Measurements from ENCODE around the gene CHERP. TPM values are rescaled to one million over a fixed set of nuclear protein-coding genes. Genes with fewer than 3 reads are reported as not detected.

The CHERP gene
- total RNA-seq, 2 donors from 2014 or later: 8.6 to 34.9 TPM

DNA sequence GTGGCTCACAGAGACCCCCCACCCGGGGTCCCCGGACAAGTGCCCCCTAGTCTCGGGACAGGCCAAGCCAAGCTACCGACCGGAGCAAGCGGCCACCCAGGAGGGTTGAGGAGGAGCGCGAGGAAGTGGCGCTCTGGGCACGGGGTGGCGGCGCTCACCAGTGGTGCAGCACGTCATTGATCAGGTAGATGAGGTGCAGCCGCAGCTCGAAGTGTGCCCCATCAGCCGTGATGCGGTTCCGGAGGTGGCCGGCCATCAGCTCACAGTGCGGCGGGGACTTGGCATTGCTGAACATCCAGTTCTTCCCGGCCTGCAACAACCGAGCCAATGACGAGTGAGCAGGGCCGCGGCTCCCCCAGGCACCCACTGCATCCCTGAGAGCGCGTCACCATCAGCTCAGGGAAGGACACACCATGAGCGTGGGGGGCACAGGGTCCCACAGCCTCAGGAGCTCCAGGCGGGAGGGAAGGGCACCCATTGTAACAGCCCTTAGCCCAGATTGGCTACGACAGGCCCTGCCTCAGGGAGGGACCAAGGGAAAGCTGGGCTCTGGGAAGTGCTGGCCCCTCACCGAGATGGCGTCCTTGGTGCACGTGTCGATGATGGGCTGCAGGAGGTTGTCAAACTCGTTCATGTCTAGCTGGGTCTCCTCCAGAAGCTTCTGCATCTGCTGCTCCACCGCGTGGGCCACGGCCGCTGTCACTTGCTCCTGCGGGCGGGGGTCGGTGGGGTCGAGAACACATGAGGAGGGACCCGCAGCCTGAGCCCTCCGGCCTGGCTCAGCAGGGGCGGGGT lies 9.6 kb downstream of the CHERP start:
- no peaks in the 10 kb centered on the region for H3K9me3 ChIP-seq
- no peak for TF ChIP-seq POLR2A (IDR thresholded peaks at IDR 0.05)
- TF ChIP-seq, protein P1, sequence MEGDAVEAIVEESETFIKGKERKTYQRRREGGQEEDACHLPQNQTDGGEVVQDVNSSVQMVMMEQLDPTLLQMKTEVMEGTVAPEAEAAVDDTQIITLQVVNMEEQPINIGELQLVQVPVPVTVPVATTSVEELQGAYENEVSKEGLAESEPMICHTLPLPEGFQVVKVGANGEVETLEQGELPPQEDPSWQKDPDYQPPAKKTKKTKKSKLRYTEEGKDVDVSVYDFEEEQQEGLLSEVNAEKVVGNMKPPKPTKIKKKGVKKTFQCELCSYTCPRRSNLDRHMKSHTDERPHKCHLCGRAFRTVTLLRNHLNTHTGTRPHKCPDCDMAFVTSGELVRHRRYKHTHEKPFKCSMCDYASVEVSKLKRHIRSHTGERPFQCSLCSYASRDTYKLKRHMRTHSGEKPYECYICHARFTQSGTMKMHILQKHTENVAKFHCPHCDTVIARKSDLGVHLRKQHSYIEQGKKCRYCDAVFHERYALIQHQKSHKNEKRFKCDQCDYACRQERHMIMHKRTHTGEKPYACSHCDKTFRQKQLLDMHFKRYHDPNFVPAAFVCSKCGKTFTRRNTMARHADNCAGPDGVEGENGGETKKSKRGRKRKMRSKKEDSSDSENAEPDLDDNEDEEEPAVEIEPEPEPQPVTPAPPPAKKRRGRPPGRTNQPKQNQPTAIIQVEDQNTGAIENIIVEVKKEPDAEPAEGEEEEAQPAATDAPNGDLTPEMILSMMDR (IDR thresholded peaks at IDR 0.05): no peak
- no peaks in the 10 kb centered on the region for H3K27me3 ChIP-seq
- WGBS, 2 donors: 91 to 97% methylated on average over 16 to 41 of the region's 47 CpGs
- DNase-seq: no peak
- no peak overlapping the region for H3K27ac ChIP-seq
- ATAC-seq: no peak
- H3K36me3 ChIP-seq (replicated peaks in 1 of 2; ENCODE audit: insufficient read depth in 1 of 2, low read depth in 2 of 2): peaks cover 25 to 56% of the 10 kb centered on the region in 2 donors
- intact Hi-C loops (cut with DNase I): loop anchor here (5.0 kb wide), 1 partner anchor 320 kb away; no protein-coding TSS in a partner anchor
- H3K4me1 ChIP-seq: no peaks in the 10 kb centered on the region
- no peak overlapping the region for H3K4me3 ChIP-seq

DNA sequence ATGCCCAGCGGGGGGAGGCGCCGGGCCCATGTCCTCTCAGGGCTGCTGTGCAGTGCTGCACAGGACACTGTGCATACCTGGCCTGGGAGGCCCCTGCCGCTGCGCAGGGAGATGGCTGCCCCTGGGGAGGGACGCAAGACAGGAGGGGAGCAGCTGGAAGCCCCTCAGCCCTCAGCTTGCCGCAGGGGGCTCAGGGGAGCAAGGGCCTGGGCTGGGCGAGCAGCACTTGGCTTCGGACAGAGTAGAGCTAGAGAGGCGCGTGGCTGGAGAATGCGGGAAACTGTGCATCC lies 10.9 kb downstream of the CHERP start:
- TF ChIP-seq POLR2A (IDR thresholded peaks at IDR 0.05): no peak
- TF ChIP-seq, protein P1 (IDR thresholded peaks at IDR 0.05): no peak
- Histone ChIP-seq H3K36me3 (replicated peaks in 1 of 2; ENCODE audit: insufficient read depth in 1 of 2, low read depth in 2 of 2) (peaks cover 25 to 64% of the 10 kb centered on the region in 2 donors), H3K4me3 (no peak overlapping the region), H3K27me3 (no peaks in the 10 kb centered on the region), H3K27ac (no peak overlapping the region), H3K9me3 (no peaks in the 10 kb centered on the region), H3K4me1 (no peaks in the 10 kb centered on the region)
- intact Hi-C loops (cut with DNase I): loop anchor here (5.0 kb wide), 1 partner anchor 321 kb away; no protein-coding TSS in a partner anchor
- ATAC-seq (no peak), DNase-seq (no peak)
- 91 to 94% methylated on average over 7 to 11 of the region's 12 CpGs for WGBS, 2 donors

DNA sequence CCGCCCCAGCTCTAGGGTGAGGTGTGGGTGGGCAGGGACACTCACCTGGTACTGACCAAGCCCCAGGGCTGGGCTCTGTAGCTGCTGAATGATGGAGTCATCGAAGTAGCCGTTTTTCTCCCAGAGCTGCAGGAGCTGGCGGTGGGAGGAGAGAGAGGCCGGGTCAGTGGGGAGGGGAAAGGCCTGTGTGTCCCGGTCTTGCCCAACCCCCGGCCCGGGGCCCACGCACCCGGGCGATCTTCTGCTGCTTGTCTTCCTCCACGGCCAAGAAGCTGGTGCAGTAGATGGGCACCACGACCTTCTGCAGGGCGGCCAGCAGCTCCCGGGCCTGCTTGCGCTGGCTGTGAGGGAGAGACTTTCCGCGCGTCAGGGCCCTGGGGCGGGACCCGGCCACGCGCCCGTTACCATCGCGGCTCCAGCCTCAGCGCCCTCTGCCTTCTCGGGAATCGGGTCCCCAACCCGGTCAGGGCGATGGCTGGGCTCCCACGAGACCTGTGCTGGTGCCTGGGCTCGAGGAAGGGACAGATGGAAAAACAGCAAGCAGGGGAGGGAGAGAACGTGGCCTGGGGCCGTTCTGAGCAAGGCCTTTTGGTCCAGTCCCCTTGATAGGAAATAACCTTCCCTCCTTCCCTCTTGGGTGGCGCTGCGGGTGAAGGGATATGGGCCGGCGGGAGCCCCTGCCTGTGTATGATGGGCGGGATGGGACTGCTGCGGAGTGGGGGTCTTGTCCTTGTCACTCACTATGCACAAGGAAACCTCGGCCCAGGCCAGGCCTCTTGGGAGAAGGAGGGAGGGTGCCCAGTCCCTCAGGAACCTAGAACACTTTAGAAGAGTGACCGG lies 11.5 kb downstream of the CHERP start:
- H3K27me3 ChIP-seq: no peaks in the 10 kb centered on the region
- no peaks in the 10 kb centered on the region for H3K9me3 ChIP-seq
- 93 to 94% methylated on average over 24 to 27 of the region's 43 CpGs for WGBS, 2 donors
- no peak overlapping the region for H3K4me3 ChIP-seq
- H3K27ac ChIP-seq: no peak overlapping the region
- H3K36me3 ChIP-seq (replicated peaks in 1 of 2; ENCODE audit: insufficient read depth in 1 of 2, low read depth in 2 of 2): peaks cover 25 to 69% of the 10 kb centered on the region in 2 donors
- H3K4me1 ChIP-seq: no peaks in the 10 kb centered on the region
- ATAC-seq (no peak), DNase-seq (no peak)
- intact Hi-C loops (cut with DNase I): loop anchor here (5.0 kb wide), 1 partner anchor 322 kb away; no protein-coding TSS in a partner anchor
- TF ChIP-seq, protein P1 (IDR thresholded peaks at IDR 0.05): no peak
- no peak for TF ChIP-seq POLR2A (IDR thresholded peaks at IDR 0.05)

DNA sequence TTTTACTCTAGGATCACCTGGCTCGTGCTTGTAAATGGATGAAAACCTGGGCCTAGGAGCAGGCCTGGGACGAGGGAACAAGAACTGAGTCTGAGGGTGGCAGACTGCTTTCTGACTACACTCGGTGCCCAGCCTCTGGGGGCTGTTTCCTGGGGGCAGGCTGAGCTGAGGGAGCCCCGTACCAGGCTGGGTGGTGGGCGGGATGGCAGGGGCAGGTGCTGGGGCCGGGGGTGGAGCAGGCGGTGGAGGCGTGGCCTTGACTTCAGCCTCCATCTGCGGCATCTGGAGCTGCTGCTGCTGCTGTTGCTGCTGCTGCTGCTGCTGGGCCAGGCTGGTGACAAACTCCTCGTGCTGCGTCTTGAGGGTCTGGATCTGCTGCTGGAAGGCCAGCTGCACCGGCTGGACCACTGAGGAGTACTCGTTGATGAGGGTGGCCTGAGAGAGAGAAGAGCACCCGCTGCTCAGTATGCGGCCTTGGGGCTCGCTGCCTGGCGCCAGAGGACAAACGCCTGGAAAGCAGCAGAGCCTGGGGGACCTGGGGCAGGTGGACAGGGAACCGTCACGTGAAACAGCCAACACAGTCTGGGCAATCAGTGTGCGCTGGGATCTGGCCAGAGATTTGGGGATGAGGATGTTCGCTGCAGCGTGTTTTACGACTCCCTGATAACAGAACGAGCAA lies 12.6 kb downstream of the CHERP start:
- 89 to 93% methylated on average over 9 to 22 of the region's 25 CpGs for WGBS, 2 donors
- no peaks in the 10 kb centered on the region for H3K9me3 ChIP-seq
- H3K36me3 ChIP-seq (replicated peaks in 1 of 2; ENCODE audit: insufficient read depth in 1 of 2, low read depth in 2 of 2): peaks cover 16 to 72% of the 10 kb centered on the region in 2 donors
- TF ChIP-seq, protein P1 (IDR thresholded peaks at IDR 0.05): no peak
- TF ChIP-seq POLR2A (IDR thresholded peaks at IDR 0.05): no peak
- DNase-seq (no peak), ATAC-seq (no peak)
- H3K4me1 ChIP-seq: no peaks in the 10 kb centered on the region
- H3K27ac ChIP-seq: no peak overlapping the region
- H3K4me3 ChIP-seq: no peak overlapping the region
- H3K27me3 ChIP-seq: no peaks in the 10 kb centered on the region
- intact Hi-C loops (cut with DNase I): loop anchor here (5.0 kb wide), 1 partner anchor 323 kb away; no protein-coding TSS in a partner anchor
